Activated CD4-positive, alpha-beta T cell treated with anti-CD3 and anti-CD28 coated beads, Interleukin-2, amount 10 ng/mL, durations not matched to agents 7 days and 5 days (primary cell): ENCODE results near the gene EVI5. TPM values are rescaled to one million over a fixed set of nuclear protein-coding genes. Genes with fewer than 3 reads are reported as not detected.
"Not testable (repeated sequence)": the region's sequence is repeated elsewhere in the genome, so short reads cannot be mapped to it uniquely, and the experiment has no call there.

ENCODE experiments used
- CTCF ChIA-PET: fragments of 350-600 bp; sonication (Branson Sonifier 250); formaldehyde crosslinking; loops from one replicate; lab custom pipeline; 2021; ENCODE audit warnings: antibody characterized with exemption; lab: Charles Lee
- POLR2A ChIA-PET: fragments of 350-600 bp; sonication (Branson Sonifier 250); formaldehyde crosslinking; loops from one replicate; lab custom pipeline; 2021; ENCODE audit warnings: antibody characterized with exemption; lab: Charles Lee
- DNase-seq: peaks from one replicate; pipeline ENCODE4 v3.0.0-alpha.2; 2020
- H3K27ac Mint-ChIP-seq: one replicate; pipeline ENCODE4 v1.8.0; 2021; ENCODE audit warnings: mild to moderate bottlenecking, moderate library complexity, mixed read lengths
- H3K27me3 Mint-ChIP-seq: one replicate; pipeline ENCODE4 v1.8.0; 2021; ENCODE audit warnings: mixed read lengths
- H3K36me3 Mint-ChIP-seq: one replicate; pipeline ENCODE4 v1.8.0; 2021; ENCODE audit warnings: low read depth, mixed read lengths
- H3K4me1 Mint-ChIP-seq: one replicate; pipeline ENCODE4 v1.8.0; 2021; ENCODE audit warnings: mixed read lengths
- H3K4me3 Mint-ChIP-seq: one replicate; pipeline ENCODE4 v1.8.0; 2021; ENCODE audit warnings: mild to moderate bottlenecking, moderate library complexity, mixed read lengths
- H3K9me3 Mint-ChIP-seq: one replicate; pipeline ENCODE4 v1.8.0; 2021; ENCODE audit warnings: mixed read lengths
- total RNA-seq, 2 experiments: library from RNA; stranded (reverse); gene quantifications; one replicate each; pipeline ENCODE4 v1.2.3, GENCODE V29; 2021

The EVI5 gene
- total RNA-seq, 2 experiments from 2014 or later: 0.35 to 0.52 TPM

GRCh38 chr1:92536980-92537884 is 247.7 kb downstream of the EVI5 start:
- DNase-seq: peak; percentile 62
- peaks cover 41% of the 10 kb centered on the region for H3K36me3 Mint-ChIP-seq
- peak overlapping the region; percentile 65 for H3K4me3 Mint-ChIP-seq
- H3K4me1 Mint-ChIP-seq: peaks cover 78% of the 10 kb centered on the region
- ChIA-PET CTCF (interaction anchor here (0.7 to 2.5 kb wide), 13 partner anchors 8 to 69 kb away, joined by 3 to 22 read pairs (median 3); partner anchors contain the start of gene GFI1), POLR2A (interaction anchor here (0.5 to 3.1 kb wide), 4 partner anchors 11 to 55 kb away, joined by 3 to 35 read pairs (median 3); partner anchors contain the start of gene GFI1)
- peaks cover 13% of the 10 kb centered on the region for H3K9me3 Mint-ChIP-seq
- peak overlapping the region; percentile 91 for H3K27ac Mint-ChIP-seq
- no peaks in the 10 kb centered on the region for H3K27me3 Mint-ChIP-seq

DNA sequence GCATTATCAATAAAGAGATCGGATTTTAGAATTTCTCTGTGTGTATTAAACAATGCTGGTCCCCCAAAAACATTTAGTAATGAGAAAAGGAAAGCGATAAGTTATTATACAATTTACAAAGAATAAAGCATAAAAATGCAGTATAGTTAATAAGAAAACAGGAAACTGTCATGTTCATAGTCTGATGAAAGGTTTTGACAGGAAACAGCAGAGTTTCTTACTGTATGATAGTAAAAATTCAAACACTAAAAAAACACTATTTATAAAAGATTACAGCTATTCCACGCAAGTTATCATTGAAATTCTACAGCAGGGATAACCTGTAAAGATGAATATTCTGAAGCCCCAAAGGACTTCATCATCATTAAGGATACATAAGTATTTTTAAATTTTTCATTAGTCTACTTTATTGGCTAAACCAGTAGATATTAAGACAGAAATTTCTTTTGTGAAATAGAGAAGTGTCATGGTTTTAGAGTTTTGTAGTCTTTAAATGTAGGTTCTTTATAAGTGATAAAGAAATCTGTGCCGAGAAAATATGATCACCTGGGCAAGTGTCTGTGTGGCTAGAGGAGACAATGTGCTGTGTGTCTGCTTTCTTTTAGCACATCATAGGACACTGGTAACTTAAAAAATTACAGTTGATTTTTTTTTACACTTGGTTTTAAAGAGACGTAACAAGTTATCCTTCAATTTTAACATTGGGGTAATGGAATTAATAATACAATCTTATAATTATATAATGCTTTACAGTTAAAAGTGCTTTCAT is 248.5 kb downstream of the EVI5 start:
- Mint-ChIP-seq H3K27me3 (no peaks in the 10 kb centered on the region), H3K36me3 (peaks cover 38% of the 10 kb centered on the region), H3K4me3 (peak overlapping the region; percentile 53), H3K27ac (peak overlapping the region; percentile 91), H3K4me1 (peaks cover 81% of the 10 kb centered on the region), H3K9me3 (peaks cover 11% of the 10 kb centered on the region)
- ChIA-PET CTCF (interaction anchor here (0.9 to 1.9 kb wide), 6 partner anchors 11 to 68 kb away, joined by 3 to 5 read pairs (median 3); no protein-coding TSS in a partner anchor), POLR2A (interaction anchor here (0.7 to 3.1 kb wide), 3 partner anchors 10 to 54 kb away, joined by 3 to 35 read pairs (median 3); partner anchors contain the start of gene GFI1)
- no peak for DNase-seq

- DNase-seq, H3K27me3 Mint-ChIP-seq, POLR2A ChIA-PET: not testable (repeated sequence)
- Mint-ChIP-seq H3K4me1 (peaks cover 68% of the 10 kb centered on the region), H3K36me3 (peaks cover 46% of the 10 kb centered on the region), H3K9me3 (peaks cover 17% of the 10 kb centered on the region), H3K27ac (peak overlapping the region; percentile 47), H3K4me3 (peak overlapping the region; percentile 10)
- CTCF ChIA-PET: interaction anchor here (1.7 kb wide), 1 partner anchor 47 kb away, joined by 5 read pairs; no protein-coding TSS in a partner anchor
Measured at GRCh38 chr1:92532371-92532770, 252.5 kb downstream of the EVI5 start.

DNA sequence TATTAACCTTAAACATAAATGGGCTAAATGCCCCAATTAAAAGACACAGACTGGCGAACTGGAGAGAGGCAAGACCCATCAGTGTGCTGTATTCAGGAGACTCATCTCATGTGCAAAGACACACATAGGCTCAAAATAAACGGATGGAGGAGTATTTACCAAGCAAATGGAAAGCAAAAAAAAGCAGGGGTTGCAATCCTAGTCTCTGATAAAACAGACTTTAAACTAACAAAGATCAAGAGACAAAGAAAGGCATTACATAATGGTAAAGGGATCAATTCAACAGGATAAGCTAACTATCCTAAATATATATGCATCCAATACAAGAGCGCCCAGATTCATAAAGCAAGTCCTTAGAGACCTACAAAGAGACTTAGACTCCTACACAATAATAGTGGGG is 253.0 kb downstream of the EVI5 start:
- CTCF ChIA-PET: interaction anchor here (1.4 to 1.7 kb wide), 2 partner anchors 47 to 50 kb away, joined by 3 to 5 read pairs; no protein-coding TSS in a partner anchor
- DNase-seq, H3K27me3 Mint-ChIP-seq, POLR2A ChIA-PET, H3K4me3 Mint-ChIP-seq: not testable (repeated sequence)
- Mint-ChIP-seq H3K4me1 (peaks cover 66% of the 10 kb centered on the region), H3K36me3 (peaks cover 46% of the 10 kb centered on the region), H3K9me3 (peaks cover 17% of the 10 kb centered on the region), H3K27ac (peak overlapping the region; percentile 47)

DNA sequence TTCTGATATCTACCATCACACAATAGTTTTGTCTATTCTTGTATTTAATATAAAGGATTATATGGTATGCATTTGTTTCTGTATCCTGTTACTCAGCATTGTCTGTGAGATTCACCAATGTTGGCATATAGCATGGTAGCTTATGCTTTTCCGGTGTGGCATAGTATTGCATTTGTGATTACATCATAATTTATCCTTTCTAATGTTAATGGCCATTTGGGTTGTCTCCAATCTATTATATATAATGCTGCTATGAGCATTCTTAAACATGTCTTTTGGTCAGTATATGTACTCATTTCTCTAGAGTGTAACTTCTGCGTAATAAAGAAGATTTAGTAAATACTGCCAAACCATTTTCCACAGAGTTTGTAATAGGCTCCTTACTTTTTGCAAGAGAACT is 257.2 kb downstream of the EVI5 start:
- no peak overlapping the region for H3K4me3 Mint-ChIP-seq
- ChIA-PET POLR2A (no interaction called here), CTCF (interaction anchor here (1.6 kb wide), 1 partner anchor 42 kb away, joined by 4 read pairs; no protein-coding TSS in a partner anchor)
- H3K9me3 Mint-ChIP-seq: peaks cover 10% of the 10 kb centered on the region
- no peaks in the 10 kb centered on the region for H3K27me3 Mint-ChIP-seq
- no peak for DNase-seq
- H3K27ac Mint-ChIP-seq: no peak overlapping the region
- H3K4me1 Mint-ChIP-seq: peaks cover 33% of the 10 kb centered on the region
- H3K36me3 Mint-ChIP-seq: peaks cover 19% of the 10 kb centered on the region

DNA sequence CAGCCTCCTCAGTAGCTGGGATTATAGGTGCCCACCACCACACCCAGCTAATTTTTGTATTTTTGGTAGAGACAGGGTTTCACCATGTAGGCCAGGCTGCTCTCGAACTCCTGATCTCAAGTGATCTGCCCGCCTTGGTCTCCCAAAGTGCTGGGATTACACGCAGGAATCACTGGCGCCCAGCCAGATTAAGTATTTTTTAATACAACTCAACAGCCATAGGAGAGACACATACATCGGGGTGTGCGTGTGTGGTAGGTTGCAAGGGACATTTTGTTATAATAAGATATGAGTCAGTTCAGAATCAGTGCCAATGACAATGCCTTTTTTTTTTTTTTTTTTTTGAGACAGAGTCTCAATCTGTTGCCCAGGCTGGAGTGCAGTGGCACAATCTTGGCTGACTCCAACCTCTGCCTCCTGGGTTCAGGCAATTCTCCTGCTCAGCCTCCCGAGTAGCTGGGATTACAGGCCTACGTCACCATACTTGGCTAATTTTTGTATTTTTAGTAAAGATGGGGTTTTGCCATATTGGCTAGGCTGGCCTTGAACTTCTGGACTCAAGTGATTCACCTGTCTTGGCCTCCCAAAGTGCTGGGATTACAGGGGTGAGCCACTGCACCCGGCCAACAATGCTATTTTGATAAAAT is 259.8 kb downstream of the EVI5 start:
- CTCF ChIA-PET: interaction anchor here (0.7 to 1.6 kb wide), 5 partner anchors 9 to 47 kb away, joined by 3 to 11 read pairs (median 3); no protein-coding TSS in a partner anchor
- DNase-seq, H3K4me3 Mint-ChIP-seq, POLR2A ChIA-PET, H3K27me3 Mint-ChIP-seq, H3K9me3 Mint-ChIP-seq, H3K36me3 Mint-ChIP-seq, H3K27ac Mint-ChIP-seq: not testable (repeated sequence)
- peaks cover 16% of the 10 kb centered on the region for H3K4me1 Mint-ChIP-seq

DNA sequence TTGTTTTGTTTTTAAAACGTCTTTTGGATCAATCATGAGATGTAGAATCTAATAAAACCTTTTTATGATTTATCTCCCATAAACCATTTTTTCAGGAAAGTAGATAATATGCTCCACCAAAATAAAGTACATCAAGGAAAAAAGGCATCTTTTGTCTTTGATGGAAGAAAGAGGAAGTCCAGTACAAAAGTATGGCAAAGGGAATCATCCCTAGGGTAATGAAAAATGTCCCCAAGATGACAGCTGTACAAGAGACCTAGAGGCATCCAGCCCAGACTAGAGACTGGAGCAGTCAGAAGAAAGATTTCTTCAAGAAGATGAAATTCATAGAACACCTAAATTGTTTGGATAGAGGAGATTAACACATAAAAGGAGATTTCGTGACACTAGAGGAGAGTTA is 265.9 kb downstream of the EVI5 start:
- Mint-ChIP-seq H3K4me1 (peaks cover 24% of the 10 kb centered on the region), H3K27ac (no peak overlapping the region), H3K36me3 (peaks cover 12% of the 10 kb centered on the region), H3K27me3 (no peaks in the 10 kb centered on the region), H3K9me3 (peaks cover 9% of the 10 kb centered on the region), H3K4me3 (no peak overlapping the region)
- POLR2A ChIA-PET: interaction anchor here (0.6 kb wide), 1 partner anchor 8 kb away, joined by 3 read pairs; no protein-coding TSS in a partner anchor
- DNase-seq: no peak
- CTCF ChIA-PET: interaction anchor here (1.2 to 1.8 kb wide), 2 partner anchors 16 to 34 kb away, joined by 4 to 5 read pairs; no protein-coding TSS in a partner anchor

- Mint-ChIP-seq H3K27ac (no peak overlapping the region), H3K9me3 (peaks cover 11% of the 10 kb centered on the region), H3K4me3 (no peak overlapping the region), H3K4me1 (peaks cover 29% of the 10 kb centered on the region), H3K27me3 (no peaks in the 10 kb centered on the region), H3K36me3 (peaks cover 14% of the 10 kb centered on the region)
- DNase-seq: no peak
- POLR2A ChIA-PET: no interaction called here
- CTCF ChIA-PET: interaction anchor here (1.2 to 2.0 kb wide), 3 partner anchors 20 to 30 kb away, joined by 3 to 6 read pairs (median 4); partner anchors contain the start of gene GFI1
Measured at GRCh38 chr1:92516574-92516973, 268.3 kb downstream of the EVI5 start.

GRCh38 chr1:92515796-92516201 is 269.1 kb downstream of the EVI5 start:
- Mint-ChIP-seq H3K9me3 (peaks cover 11% of the 10 kb centered on the region), H3K27me3 (no peaks in the 10 kb centered on the region), H3K27ac (no peak overlapping the region), H3K36me3 (peaks cover 14% of the 10 kb centered on the region), H3K4me3 (no peak overlapping the region), H3K4me1 (peaks cover 27% of the 10 kb centered on the region)
- ChIA-PET CTCF (interaction anchor here (0.6 to 2.0 kb wide), 4 partner anchors 9 to 30 kb away, joined by 3 to 6 read pairs (median 4); partner anchors contain the start of gene GFI1), POLR2A (interaction anchor here (0.7 kb wide), 1 partner anchor 15 kb away, joined by 6 read pairs; no protein-coding TSS in a partner anchor)
- no peak for DNase-seq

GRCh38 chr1:92511541-92511940 is 273.4 kb downstream of the EVI5 start:
- CTCF ChIA-PET: interaction anchor here (1.0 to 1.7 kb wide), 3 partner anchors 9 to 26 kb away, joined by 3 to 6 read pairs (median 5); no protein-coding TSS in a partner anchor
- H3K27ac Mint-ChIP-seq: no peak overlapping the region
- no peak for DNase-seq

DNA sequence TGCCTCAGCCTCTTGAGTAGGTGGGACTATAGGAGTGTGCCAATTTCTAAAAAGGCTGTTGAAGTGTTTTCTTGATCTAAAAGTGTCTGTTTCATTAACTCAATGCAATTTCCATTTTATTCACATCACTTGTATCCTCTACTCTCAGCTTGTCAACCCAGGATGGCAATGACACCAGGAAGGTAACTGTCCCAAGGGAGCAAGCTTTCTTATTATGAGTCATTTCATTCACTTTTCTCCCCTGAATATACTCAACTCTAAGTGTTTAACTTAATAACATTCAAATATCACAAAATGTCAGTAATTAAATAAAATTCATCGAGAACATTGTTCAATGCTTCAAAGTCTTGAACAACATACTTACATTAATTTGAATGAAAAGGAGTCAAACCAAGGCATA is 275.3 kb downstream of the EVI5 start:
- POLR2A ChIA-PET: interaction anchor here (0.5 kb wide), 1 partner anchor 24 kb away, joined by 4 read pairs; no protein-coding TSS in a partner anchor
- CTCF ChIA-PET: interaction anchor here (1.0 to 1.2 kb wide), 2 partner anchors 16 to 28 kb away, joined by 3 read pairs; no protein-coding TSS in a partner anchor
- no peaks in the 10 kb centered on the region for H3K27me3 Mint-ChIP-seq
- peaks cover 15% of the 10 kb centered on the region for H3K4me1 Mint-ChIP-seq
- peaks cover 2% of the 10 kb centered on the region for H3K36me3 Mint-ChIP-seq
- DNase-seq: no peak
- no peak overlapping the region for H3K4me3 Mint-ChIP-seq
- no peak overlapping the region for H3K27ac Mint-ChIP-seq
- peaks cover 2% of the 10 kb centered on the region for H3K9me3 Mint-ChIP-seq

More at GRCh38 chr1:92511541-92511940, 273.4 kb downstream of the EVI5 start:
- POLR2A ChIA-PET: interaction anchor here (0.6 kb wide), 1 partner anchor 184 kb away, joined by 3 read pairs; no protein-coding TSS in a partner anchor
- Mint-ChIP-seq H3K4me3 (no peak overlapping the region), H3K4me1 (peaks cover 22% of the 10 kb centered on the region), H3K27me3 (no peaks in the 10 kb centered on the region), H3K36me3 (peaks cover 4% of the 10 kb centered on the region), H3K9me3 (peaks cover 2% of the 10 kb centered on the region)
